ENCODE results near the gene BEND6. TPM values are rescaled to one million over a fixed set of nuclear protein-coding genes. Genes with fewer than 3 reads are reported as not detected.

Gene BEND6
- total RNA-seq, 1 experiment from 2014 or later: 1.4 TPM

DNA sequence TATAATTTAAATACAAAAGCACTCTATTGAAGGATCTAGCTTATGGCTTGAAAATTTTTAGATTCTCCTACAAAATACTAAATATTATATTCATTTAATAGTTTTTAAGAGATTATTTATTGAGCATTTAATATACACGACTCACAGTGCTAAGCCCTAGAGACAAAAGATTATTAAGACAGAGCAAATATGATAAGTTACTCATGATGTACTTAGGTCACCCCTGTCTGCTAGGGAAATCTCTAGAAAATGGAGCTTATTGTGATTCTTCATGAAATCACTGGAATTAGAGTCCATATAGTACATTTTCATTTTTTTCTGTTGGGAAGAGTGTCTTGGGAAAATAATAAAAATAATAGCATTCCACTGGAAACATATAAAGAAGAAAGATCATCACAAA is 37.8 kb downstream of the BEND6 start:
- Histone ChIP-seq H3K4me2 (ENCODE audit: insufficient read depth, insufficient read length, low read length) (no peak overlapping the region), H3K9me3 (ENCODE audit: control insufficient read depth, low read depth, low read length) (no peaks in the 10 kb centered on the region), H2BK15ac (ENCODE audit: low read depth, low read length) (no peak overlapping the region), H4K91ac (ENCODE audit: insufficient read length, low read depth, low read length) (no peak overlapping the region), H3K23me2 (ENCODE audit: insufficient read length, low read depth, low read length, poor library complexity, severe bottlenecking) (no peaks in the 10 kb centered on the region), H3K4me1 (ENCODE audit: insufficient read depth, low read length) (no peaks in the 10 kb centered on the region), H3K79me1 (ENCODE audit: insufficient read depth, low read depth, low read length, poor library complexity, severe bottlenecking) (no peaks in the 10 kb centered on the region), H4K5ac (ENCODE audit: insufficient read length, low read depth, low read length) (no peak overlapping the region), H3K4ac (ENCODE audit: low read depth, low read length) (no peak overlapping the region), H2AFZ (ENCODE audit: low read length) (no peak overlapping the region), H3K56ac (ENCODE audit: insufficient read length, low read depth, low read length) (no peak overlapping the region), H2BK120ac (ENCODE audit: low read depth, low read length, poor library complexity, severe bottlenecking) (no peak overlapping the region), H4K20me1 (ENCODE audit: control insufficient read depth, insufficient read depth, insufficient read length) (no peaks in the 10 kb centered on the region), H3K14ac (ENCODE audit: insufficient read depth, low read length) (no peak overlapping the region), H3K23ac (ENCODE audit: insufficient read length, low read depth, low read length) (no peak overlapping the region), H3K18ac (ENCODE audit: insufficient read length, low read depth, low read length) (no peak overlapping the region), H3K27me3 (ENCODE audit: insufficient read depth, low read length) (no peaks in the 10 kb centered on the region), H2BK5ac (ENCODE audit: insufficient read length, low read length) (no peak overlapping the region), H2BK20ac (ENCODE audit: low read depth, low read length, poor library complexity, severe bottlenecking) (no peak overlapping the region), H4K8ac (replicated peaks; ENCODE audit: insufficient read length, low read depth, low read length) (no peak overlapping the region), H2AK5ac (ENCODE audit: insufficient read length, low read length) (no peak overlapping the region), H2BK12ac (ENCODE audit: insufficient read length, low read depth, low read length) (no peak overlapping the region), H3K27ac (ENCODE audit: insufficient read length, low read depth, low read length) (no peak overlapping the region), H3T11ph (ENCODE audit: low read length) (no peak overlapping the region), H3K79me2 (ENCODE audit: insufficient read depth, low read length) (no peaks in the 10 kb centered on the region), H3K9ac (ENCODE audit: extremely low read depth, insufficient read length, low read length) (no peak overlapping the region)
- WGBS (ENCODE audit: extremely low coverage, insufficient read length, low lambda C conversion rate): no CpG with 5 or more reads among the region's 1 CpG
- DNase-seq: no peak
- Mint-ChIP-seq H3K9me3 (no peaks in the 10 kb centered on the region), H3K36me3 (ENCODE audit: insufficient read depth in 1 of 3, low read depth in 3 of 3) (no peaks in the 10 kb centered on the region), H3K27ac (no peak overlapping the region), H3K4me3 (no peak overlapping the region), H3K4me1 (no peaks in the 10 kb centered on the region), H3K27me3 (ENCODE audit: low read depth) (no peaks in the 10 kb centered on the region)
- TF ChIP-seq, protein P1, sequence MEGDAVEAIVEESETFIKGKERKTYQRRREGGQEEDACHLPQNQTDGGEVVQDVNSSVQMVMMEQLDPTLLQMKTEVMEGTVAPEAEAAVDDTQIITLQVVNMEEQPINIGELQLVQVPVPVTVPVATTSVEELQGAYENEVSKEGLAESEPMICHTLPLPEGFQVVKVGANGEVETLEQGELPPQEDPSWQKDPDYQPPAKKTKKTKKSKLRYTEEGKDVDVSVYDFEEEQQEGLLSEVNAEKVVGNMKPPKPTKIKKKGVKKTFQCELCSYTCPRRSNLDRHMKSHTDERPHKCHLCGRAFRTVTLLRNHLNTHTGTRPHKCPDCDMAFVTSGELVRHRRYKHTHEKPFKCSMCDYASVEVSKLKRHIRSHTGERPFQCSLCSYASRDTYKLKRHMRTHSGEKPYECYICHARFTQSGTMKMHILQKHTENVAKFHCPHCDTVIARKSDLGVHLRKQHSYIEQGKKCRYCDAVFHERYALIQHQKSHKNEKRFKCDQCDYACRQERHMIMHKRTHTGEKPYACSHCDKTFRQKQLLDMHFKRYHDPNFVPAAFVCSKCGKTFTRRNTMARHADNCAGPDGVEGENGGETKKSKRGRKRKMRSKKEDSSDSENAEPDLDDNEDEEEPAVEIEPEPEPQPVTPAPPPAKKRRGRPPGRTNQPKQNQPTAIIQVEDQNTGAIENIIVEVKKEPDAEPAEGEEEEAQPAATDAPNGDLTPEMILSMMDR (conservative IDR thresholded peaks at IDR 0.05): no peak
